HG03354 (cell line): Measurements from ENCODE around the gene SLC51B.

Experiments used
- ATAC-seq: cut with Tn5 transposase; IDR thresholded peaks from one replicate; pipeline ENCODE4 v1.9.1; 2021; ENCODE audit warnings: mild to moderate bottlenecking; ENCODE audit not compliant: unreplicated experiment, poor library complexity, severe bottlenecking

SLC51B gene

GRCh38 chr15:65038836-65039235 lies 6.4 kb upstream of the SLC51B start:
- ATAC-seq, result no peak

GRCh38 chr15:65040461-65040860 lies 4.7 kb upstream of the SLC51B start:
- no peak for ATAC-seq

GRCh38 chr15:65041787-65042186 lies 3.4 kb upstream of the SLC51B start:
- no peak for ATAC-seq

- ATAC-seq, result no peak
These were observed 2.3 kb upstream of the SLC51B start for GRCh38 chr15:65042776-65043327.

GRCh38 chr15:65044218-65044617 lies 969 bp upstream of the SLC51B start:
- ATAC-seq, result peak; percentile 49

- ATAC-seq, result no peak
These were observed 3.1 kb downstream of the SLC51B start for GRCh38 chr15:65048241-65048640.

DNA sequence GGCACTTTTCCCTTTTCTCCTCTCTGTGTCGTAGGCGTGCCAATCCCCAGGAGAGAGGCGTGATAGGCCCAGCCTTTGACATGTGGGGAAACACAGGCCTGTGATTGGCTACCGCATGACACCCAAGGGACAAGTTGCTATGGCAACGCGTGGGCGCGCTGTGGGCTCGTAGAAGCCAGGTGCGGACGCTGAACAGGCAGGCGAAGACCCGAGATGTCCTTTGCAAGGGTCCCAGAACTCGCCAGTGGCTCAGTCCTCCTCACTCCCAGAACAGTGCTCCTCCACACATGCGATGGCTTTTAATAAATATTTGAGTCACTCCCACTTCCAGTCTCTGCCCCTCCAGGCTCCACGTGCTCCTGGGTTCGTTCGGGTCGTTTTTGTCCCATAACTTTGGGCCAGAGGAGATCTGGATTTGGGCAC lies 4.2 kb downstream of the SLC51B start:
- peak; percentile 91 for ATAC-seq

- no peak for ATAC-seq
These were observed 5.1 kb downstream of the SLC51B start for GRCh38 chr15:65050270-65050669.

DNA sequence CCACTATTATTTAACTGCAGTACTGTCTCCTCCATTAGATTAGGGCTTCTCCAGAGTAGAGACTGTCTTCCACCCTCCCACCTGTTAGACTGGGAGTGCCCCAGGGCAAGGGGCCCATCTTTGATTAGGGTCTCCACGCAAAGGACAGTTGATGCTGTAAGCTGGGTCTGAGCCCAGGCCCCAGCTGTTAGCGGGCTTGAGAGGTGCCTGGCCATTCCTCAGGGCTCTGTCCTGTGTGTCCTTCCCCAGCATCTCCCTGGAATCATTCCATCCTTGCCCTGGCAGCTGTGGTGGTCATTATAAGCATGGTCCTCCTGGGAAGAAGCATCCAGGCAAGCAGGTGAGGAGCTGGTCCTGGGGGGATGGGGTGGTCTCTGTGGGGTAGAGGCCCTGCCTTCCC lies 6.1 kb downstream of the SLC51B start:
- no peak for ATAC-seq

- no peak for ATAC-seq
These were observed 7.8 kb downstream of the SLC51B start for GRCh38 chr15:65052956-65053355.

GRCh38 chr15:65054333-65055200 lies 9.4 kb downstream of the SLC51B start:
- ATAC-seq, result peak; percentile 50

DNA sequence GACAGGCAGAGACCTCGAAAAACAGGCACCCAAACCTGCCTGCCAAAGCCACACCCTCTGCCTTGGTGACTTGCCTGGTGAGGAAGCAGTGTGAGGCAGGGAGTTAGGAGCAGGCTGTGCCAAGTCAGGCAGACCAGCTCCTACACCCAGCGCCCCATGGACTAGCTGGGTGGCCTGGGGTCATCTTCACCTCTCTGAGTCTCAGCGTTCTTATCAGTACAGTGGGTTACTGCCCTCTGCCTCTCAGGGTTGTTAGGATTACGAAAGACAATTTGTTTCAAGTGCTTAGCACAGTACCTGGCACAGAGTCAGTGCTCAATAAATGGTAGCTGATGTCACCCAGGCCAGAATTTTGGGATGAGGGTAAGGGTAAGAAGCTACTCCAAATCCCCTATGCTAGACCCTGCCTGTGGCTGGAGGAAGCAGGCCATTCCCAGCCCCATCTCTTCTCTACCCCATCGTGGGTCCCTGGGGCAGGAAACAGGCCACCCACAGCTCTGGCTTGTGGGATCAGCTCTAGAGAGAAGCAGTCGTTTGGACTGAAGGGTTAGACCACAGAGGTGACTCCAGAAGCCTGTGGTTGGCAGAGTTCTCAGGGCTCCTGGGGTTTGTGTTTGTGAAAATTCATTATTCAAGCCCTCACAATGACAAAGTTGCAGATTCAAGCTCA lies 10.1 kb downstream of the SLC51B start:
- ATAC-seq, result no peak

DNA sequence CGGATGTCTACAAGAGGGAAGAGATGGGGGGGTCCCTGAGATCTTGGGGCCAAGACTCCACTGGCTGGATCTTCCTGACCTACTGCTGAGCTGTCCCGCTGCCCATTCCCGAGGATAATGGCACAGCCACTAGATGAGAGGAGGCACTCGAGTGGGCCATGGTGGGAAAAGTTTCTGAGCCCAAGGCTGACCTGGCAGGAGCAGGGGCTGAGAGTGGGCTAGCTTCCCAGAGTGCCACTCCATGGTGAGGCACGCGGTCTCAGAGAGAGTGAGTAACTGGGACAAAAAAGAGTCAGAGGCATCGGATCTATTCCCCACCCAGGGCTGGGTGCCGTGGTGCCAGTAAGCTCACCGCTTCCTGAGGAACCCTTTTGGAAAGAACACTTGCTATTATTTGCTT lies 10.9 kb downstream of the SLC51B start:
- ATAC-seq, result no peak

- ATAC-seq, result no peak
These were observed 11.8 kb downstream of the SLC51B start for GRCh38 chr15:65056868-65057548.

DNA sequence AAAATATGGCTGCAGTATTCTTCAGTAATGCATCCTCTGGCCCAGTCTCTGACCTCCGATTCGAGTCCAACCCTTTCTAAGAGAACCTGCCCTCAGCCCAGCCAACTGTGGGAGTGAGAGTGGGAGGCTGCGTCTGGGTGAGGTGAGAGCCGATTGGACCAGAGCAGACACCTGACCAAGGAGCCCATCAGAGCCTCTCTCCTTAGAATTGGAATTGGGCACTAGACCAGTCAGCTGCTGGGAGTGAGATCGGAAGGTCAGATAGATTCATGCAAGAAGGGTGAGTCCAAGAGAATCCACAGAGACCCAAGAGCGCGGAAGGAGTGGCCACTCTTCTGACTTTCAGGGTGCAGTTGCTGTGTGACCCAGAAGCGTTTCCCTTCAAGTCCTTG lies 12.4 kb downstream of the SLC51B start:
- no peak for ATAC-seq

DNA sequence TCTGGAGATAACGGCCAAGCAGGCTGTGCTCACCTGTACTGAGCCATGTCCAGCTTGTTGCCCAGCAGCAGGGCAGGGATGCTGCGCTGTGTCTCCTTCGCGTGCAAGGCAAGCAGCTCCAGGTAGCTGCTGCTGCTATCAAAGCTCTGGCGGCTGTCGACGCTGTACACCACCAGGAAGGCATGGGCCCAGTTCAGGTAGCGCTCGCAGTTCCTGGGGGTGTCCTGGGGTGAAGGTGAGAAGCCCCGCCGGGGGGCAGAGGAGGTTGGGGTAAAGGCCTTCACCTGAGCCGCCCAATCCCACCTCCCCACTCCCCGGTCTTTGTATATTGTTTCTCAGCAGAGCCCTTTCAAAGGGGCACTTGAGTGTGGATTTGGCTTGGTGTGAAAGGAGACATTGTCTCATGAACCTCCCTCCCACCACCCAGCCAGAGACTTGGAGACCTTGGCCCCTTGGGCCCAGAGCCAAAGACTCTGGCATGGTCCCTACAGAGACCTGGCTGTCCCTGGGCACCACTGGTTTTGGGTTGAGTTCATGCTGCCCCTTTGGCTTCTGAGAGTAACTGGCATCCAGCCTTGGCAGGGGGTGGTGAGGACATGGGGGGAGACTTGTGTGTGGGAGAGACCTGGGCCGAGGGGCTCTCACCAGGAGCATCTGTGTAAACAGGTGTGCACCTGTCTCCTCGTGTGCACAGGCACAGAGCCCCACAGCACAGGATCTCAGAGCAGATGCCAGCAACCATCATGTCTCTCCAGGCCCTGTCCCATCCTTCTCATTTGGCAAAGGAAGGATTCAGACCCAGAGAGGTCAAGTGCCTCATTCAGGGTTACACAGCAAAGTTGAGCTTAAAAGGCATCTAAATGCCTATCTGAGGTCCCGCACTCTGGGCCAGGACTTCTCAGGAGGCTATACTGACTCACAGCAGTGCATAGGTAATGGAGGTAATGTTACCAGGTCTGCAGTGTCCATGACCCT lies 13.5 kb downstream of the SLC51B start:
- ATAC-seq, result no peak

- no peak for ATAC-seq
These were observed 14.2 kb downstream of the SLC51B start for GRCh38 chr15:65059369-65059750.

DNA sequence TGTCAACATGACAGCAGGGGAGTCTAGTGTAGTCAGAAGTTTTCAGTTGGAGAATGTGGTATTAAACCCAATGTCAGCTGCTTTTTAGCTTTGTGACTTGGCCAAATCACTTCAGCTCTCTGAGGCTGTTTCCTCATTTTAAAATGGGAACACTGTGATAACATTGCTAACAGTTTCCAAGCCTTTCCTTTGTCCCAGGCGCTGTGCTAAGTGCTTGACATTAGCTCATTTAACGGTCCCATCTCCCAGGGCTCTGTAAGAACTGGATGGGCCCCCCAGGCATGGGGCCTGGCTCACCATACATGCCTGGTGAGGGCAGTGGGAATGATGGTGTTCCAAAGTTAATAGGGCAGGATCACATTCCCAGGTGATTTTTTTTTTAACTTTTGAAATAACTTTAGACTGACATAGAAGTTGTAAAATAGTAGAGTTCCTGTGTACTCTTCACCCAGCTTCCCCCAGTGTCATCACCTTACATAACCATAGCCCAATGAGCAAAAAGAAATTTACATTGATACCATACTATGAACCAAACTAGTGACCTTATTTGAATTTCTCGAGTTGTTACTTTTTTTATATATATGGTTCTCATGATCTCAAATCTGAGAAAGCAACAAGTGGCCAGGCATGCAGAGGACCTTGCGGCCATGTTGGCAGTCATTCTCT lies 14.9 kb downstream of the SLC51B start:
- ATAC-seq, result no peak
